LHCN-M2 (cell line): ENCODE results near the gene DCDC1. TPM values are rescaled to one million over a fixed set of nuclear protein-coding genes. Genes with fewer than 3 reads are reported as not detected.
"Not testable (repeated sequence)": the region's sequence is repeated elsewhere in the genome, so short reads cannot be mapped to it uniquely, and the experiment has no call there.

ENCODE experiments used
- DNase-seq: peaks from one replicate; pipeline ENCODE4 v3.0.0-alpha.2; 2012; ENCODE audit warnings: low read depth
- total RNA-seq: library from RNA; depleted of rRNA; stranded (reverse); fragments of >200 nt; gene quantifications from 2 replicates; pipeline ENCODE4 v1.2.3, GENCODE V29; 2014

DCDC1 gene
- total RNA-seq, 1 experiment from 2014 or later, result 0.40 TPM

DNA sequence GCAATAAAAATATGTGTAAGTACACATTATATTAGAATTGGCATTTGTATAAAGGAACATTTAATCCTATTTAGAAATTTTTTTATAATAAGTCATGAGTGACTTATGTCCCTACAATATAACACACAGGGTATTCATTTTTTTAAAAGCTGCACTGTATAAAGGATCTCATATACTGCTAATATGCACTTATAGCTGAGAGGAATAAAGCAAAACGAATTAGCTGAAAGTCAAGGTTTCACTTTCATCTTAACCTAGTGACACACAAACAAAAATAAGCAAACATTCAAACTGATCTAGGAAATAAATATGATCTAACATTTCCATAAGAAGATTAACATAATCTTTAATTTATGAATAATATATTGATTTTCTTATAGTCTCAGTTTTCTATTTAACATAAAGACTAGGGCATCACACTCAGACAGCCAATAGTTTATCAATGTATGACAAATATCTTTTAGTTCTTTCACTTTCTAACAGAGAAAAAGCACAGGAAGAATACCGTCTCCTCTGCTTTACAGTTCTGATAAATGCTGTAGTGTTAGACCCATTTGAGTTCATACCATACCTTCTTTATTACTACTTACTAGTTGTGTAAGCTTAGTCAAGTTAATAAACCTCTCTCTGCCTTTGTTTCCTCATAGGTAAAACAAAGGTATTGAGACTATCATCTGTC lies 42.9 kb downstream of the DCDC1 start:
- no peak for DNase-seq

DNA sequence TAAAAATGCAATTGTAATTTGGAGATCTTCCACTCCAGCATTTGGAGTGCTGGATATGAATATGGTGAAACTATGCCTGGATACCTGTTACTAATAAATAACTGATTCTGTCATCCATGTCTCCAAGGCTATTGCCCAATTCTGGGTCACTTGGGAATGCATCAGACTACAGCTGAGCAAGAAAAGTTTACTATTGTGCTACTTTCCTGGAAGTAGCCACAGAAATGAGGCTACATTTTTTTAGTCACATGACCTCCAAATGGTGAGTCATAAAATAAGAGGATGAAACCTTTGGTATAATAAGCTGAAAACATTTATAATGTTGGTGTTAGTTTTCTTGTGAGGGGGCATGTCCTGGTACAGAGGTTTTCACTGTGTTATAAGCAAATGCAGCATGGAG lies 44.4 kb downstream of the DCDC1 start:
- DNase-seq, result peak; percentile 93

DNA sequence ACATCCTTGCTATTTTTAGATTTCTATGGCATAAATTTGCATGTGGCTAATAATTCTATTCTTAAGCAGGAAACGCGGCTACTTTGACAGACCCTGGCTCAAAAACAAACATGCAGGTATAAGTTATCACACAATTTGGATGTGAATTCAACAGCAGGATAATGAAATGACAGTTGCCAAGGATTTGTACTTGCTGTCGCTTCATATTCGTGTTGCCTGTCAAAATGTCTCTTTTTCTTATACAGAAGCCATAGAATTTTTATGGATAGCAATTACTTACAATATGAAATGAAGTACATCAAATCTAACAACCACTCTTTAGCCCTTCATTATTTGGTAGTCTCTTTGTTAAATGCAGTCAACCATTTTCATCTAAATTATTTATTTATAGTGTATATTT lies 46.4 kb downstream of the DCDC1 start:
- no peak for DNase-seq

DNA sequence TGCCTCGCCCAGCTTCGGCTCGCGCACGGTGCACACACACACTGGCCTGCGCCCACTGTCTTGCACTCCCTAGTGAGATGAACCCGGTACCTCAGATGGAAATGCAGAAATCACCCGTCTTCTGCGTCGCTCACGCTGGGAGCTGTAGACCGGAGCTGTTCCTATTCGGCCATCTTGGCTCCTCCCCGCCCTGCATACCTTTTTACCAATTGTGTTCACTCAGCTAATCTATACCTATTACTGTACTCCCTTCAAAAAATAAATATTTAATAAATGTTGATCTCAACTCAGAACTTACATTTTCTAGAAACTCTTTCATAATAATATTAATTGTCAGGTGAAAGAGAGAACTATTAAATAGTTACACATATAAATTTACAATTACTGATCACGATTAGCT lies 48.0 kb downstream of the DCDC1 start:
- DNase-seq, result not testable (repeated sequence)

DNA sequence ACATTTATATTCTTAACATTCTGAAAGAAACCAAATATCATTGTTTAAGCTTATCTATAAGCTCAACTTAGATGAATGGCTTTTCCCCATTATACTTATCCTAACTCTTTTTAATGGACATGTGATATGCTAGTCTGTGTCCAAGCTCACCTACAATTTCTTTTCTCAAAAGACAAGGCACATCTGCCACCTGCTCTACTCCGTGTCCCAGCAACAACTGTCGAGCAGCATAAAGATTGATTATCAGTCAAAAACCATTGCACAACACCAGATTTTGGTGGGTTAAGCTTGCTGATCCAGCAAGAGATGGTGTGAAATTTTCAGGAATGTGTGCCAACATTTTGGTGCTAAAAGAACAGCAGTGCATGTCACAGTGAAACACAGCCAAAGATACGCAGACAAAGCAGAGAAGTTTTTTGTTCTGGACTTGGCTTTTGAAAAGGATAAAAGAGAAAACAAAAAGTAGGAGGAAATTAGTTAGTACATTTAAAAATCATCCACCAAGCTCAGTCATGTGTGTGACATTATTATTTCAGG lies 65.8 kb downstream of the DCDC1 start:
- no peak for DNase-seq

DNA sequence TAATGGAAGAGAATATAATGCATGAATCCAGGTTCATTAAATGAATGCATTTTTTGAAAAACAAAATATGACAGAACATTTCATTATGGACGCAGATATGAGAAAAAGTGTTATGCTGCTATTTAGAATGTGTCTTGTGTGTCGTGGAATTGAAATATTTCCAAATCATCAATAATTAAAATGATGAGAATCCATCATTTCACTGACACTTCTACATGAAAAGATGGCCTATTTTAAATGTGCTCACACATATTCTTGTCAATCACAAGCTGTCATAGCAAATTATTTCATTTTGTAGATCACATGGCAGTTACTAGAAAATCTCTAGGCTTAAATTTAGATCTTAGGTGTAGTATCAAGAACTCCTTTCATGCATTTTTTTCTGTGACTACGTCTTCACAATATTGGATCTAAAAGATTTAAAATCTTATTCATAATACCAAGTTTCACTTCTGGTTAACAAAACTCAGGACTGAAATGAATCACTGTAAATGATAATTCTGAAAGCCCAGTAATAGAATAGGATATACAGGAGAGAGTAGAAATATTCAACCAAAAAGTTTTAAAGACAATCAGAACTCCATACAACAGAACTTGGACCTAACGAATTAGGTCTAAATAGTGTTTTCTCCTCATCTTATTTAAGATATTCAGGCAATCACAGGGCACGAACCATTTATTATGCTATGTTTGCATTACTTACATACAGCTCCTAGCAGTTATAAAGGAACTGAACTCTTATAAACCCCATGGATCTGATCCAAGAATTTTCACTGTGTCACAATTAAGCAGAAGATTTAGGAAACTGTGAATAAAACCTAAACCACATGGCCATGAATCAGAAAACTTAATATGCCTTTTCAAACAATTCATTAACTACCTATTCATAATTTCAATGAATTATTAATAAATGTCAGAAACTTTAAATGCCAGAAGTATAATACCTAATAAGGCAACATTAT lies 67.7 kb downstream of the DCDC1 start:
- DNase-seq, result no peak

DNA sequence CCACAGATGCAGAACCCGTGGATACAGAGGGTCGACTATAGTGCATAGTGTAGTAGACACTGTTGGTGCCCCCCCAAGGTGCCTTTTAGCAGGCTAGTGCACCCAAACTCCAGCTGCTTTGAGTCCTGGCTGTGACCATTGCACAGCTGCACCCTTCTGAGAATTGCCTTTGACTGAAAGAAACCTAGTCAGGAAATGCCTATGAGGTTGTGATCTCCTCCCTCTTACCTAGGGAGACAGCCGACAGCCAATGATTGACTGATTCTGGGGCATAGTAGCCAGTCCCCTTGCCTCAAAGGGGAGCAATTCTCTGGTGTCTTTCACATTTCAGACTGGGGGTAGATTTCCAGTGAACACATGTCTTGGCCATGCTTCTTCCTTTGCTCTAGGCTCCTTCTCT lies 74.2 kb downstream of the DCDC1 start:
- no peak for DNase-seq

DNA sequence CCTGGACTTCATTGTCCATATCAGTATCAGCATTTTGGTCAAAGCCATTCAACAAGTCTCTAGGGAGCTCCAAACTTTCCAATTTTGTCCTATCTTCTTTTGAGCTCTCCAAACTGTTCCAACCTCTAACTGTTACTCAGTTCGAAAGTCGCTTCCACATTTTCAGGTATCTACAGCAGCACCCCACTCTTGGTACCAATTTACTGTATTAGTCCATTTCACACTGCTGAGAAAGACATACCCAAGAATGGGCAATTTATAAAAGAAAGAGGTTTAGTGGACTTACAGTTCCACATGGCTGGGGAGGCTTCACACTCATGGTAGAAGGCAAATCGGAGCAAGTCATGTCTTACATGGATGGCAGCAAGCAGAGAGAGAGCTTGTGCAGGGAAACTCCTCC lies 96.0 kb downstream of the DCDC1 start:
- DNase-seq, result not testable (repeated sequence)

DNA sequence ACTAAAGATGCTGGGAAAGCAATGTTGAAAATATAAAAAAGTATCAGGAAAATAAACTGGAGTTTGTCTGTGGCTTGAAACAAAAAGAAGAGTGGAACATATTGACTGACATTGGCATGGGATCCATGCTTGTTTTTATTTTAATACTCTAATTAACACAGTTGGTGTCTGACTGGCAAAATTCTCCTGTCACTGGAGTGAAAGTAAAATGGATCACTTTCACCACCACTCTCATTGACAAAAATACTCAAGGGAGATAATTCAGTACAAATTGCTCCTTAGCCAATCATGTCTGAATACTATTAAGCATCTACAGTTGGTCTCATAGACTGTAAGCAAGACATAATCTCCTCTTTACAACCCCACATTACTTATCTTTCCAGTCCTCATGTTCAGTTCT lies 101.8 kb downstream of the DCDC1 start:
- DNase-seq, result no peak

DNA sequence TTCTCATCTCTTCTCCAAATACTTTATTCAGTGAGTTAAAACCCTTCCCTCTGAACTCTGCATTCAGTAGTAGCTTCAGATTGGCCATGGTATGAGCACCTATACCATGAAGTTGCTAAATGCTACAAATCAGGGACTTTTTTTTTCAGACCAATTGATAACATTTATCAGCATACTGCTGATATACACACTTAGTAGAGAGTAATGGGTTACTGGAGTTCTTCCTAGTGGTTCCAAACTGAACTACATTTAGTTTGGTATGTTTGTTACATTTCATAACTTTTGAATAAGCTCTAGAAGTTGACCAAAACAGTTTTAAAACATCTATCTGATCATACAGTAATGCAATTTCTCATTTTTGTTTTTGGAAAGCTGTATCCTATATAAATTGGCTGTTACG lies 104.7 kb downstream of the DCDC1 start:
- DNase-seq, result no peak

DNA sequence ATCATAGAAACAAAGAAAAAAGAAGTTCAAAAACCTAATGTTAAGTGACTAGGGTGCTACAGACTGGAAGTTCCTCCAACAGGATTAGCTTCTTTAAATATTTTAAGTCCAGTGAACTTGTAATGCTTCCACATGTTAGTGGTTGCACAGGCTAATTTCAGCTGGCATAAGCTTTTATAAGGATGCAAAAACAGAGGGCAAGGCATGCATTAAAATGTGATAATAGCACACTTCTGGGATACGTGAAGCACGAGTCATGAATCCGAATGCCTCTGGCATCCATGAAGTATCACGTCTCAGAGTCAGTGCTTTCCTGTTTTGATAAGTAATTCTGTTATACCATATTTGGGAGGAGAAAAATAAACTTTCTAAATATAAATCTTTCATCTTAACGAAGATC lies 106.8 kb downstream of the DCDC1 start:
- DNase-seq, result peak; percentile 7

DNA sequence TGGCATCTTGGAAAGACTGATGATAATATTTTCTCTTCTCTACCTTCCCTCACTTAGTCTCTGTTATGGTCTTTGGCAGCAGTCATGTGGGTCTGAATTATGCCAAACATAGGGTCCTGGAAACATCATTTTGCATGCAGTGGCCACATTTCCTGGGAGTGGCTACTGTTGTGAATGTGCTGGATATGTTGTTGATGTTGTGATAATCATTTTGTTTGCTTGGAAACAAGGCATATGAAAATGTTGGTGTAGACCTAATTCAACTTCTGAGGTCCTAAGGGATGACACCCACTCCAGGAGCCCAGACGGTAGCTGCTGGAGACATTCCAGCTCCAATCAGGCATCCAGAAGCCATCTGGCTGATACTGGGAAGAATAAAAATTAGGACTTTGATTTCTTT lies 109.7 kb downstream of the DCDC1 start:
- no peak for DNase-seq

DNA sequence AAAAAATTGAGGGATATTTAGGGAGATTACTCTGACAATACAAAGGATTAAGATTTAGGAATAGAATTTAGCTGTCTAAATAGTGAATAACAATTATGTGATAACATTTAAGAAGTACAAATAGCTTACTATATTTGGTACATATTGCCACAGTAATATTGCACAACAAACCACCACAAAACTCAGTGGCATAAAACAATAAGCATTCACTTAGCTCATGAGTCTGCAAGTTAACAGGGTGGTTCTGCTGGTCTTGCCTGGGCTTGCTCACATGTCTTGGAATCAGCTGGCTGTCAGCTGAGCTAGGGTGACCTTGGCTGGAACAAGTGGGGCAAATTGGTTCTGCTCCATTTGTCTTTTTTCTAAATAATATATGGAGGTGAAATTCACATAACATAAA lies 115.1 kb downstream of the DCDC1 start:
- peak; percentile 39 for DNase-seq

DNA sequence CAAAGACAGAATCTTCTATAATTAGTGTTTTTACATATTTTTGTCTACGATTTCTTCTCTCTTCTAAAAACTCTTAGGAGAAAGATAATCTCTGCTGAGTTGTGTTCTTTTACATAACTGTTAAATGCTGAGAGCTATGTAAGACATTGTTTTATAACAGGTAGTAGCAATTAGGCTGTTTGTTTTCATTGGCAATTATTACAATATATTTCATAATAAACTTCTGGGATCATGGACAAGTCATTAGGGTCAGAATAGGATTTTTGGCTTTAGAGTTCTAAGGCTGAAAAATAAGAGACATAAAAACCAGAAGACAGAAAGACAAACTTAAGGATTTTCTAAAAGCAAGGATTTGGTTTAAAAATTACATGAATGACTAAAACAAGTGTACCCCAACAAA lies 120.8 kb downstream of the DCDC1 start:
- no peak for DNase-seq

DNA sequence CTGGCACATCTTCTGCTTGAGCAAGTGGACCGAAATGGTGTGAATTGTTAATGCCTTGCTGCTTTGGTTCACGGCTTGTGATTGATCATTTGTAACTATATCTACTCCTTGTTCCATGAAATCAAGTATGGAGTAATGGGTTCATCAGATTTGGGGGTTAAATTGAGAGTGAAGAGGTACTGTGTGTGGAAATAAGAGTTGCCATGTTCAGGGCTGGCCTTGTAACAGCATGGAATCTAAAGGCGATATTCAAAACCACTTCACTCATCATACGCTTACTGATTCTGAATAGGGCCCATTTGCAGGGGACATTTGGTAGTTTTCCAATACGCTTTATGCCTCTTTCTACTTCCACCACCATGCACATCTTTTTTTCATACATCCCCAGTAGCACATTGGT lies 122.2 kb downstream of the DCDC1 start:
- no peak for DNase-seq

DNA sequence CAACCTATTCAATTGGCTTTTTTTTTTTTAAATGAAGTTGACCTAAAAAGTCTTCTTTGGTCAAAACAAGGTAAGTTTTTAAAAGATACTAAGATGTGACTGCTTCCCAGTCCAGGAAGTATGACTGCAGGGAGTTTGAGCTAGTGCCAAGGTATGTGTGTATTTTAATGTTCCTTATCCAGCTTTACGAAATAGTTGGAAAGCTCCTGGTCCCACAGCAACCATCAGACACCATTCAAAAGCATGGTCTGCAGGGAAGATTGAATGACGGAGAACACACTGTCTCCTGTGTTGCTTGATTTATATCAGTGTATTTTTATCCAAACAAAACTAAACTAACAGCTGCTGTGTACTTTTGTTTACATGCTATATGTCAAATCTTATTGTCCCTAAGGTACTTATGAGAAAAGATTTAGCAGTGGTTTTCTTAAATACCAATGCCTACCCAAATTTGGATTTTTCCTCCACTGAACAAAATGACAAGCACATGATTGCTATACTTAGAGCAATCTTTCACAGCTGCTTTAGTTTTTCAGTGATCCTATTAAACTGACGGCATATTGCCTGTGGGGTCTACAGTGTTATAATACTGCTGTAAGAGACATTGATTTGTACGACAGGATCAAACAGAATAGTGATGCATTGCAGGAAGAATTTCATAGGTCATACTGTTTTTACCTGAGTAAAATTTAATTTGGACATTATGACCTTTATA lies 122.9 kb downstream of the DCDC1 start:
- no peak for DNase-seq

DNA sequence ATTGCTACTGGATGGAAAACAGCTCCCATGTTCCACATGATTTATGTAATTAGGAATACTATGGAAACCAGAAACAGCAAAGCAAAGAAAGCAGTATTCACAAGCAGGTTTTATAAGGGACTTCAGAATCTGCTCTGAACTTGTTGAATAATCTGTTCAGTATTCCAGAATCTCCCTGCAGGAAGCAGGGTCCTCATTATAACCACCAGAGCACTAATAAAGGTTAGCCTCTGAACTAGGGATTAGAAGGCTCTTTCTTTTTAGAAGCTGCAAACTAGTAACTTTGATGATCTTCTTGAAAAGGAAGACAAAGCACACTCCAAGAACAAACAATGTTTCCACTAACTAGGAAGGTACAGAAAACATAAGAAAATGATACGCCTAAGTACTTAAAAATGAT lies 125.8 kb downstream of the DCDC1 start:
- no peak for DNase-seq

DNA sequence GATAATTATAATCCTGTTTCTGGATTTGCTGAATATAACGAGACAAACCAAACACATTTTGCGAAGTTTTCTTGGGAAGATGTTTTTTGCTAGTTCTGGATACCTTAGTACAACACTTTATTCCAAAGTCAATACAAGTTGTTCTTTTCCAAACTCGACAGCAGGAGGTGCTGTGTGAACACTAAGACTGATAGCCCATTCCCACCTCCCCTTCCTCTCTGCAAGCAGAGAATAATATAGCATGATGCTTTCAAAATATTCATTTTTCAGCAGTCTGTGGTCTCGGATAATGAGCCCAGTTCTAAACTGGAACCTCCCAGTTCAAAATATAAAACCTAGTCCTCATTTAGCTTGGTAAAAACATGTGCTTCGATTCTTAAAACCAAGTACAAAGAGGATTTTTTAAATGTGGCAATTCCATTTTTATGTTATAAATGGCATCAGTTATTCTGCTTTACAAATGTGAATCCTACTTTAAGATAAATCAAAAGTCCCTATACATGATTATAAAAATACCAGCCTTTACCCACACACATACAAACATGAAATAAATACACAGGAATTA lies 129.1 kb downstream of the DCDC1 start:
- DNase-seq, result peak; percentile 35

DNA sequence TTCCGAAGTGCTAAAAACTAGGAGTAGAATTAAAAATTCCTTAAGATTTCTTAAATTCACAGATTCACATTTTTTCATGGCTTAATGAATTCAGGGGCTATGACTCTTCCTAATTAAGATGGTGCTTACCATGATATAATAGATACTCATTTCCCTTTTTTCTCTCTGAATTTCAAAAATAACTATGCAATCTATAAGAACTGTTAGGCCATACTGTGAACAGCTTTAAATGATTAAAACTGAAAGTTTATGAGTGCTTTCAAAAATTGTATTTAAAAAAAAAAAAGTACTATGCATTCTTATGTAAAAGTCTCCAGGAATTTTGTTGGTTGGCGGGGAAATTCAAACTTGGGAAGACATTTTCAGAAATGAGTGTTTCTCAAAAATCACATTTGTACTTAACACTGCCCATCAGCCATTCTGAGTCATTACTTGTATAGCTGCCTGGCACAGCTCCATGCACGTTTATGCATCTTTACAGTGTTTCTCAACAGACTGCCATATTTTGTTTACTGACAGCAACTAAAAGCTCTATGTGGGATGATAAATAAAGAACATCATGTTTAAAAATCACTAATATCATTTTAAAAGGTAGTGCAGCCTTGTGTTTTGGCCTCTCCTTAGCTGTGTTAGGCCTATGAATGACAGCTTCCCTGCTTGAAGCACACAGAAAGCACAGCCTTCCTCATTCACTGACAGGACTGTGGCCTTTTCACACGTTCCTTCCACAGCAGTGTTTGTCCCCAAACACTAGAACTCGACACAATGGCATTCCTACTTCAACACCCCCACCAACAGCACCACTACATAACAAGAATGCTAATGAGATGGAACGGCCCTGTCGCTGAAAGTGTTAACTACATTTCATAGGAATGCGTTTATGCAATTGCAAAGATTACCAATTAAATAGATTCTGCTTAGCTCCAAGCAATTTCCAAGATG lies 131.4 kb downstream of the DCDC1 start:
- DNase-seq, result peak; percentile 7

DNA sequence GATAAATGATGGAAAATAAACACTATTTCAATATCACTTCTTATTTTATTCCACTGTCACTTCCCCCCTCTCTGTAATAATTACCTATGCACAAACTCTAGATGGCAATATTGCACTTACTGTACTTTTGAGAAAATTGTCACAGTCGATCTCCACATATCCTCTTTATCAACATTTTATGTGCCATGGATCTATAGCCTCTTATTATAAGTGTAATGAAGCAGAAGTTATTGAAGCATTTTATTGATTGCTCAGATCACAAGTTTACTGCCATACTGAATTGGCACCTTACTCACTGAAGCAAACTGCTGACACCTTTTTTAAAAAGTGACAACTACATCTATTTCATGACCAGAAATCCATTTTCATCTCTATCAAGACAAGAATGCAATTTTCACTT lies 133.4 kb downstream of the DCDC1 start:
- DNase-seq, result peak; percentile 20

DNA sequence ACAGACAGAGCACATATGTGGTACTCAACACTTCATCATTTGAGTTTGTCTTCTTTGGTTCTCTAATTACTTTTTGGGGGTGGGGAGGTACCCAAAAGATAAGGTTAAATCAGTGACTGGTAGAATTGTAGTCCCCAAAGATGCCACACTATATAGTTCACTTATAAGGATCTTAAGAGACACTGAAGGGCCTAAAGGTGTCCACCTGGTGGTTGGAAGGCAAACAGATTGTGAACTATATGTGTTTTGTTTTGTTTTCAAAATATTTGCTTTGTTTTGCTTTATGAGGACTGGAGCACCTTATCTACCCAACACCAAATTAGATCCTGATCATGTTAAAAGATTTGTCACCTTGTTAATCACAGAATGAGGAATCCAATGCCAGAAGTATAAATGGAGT lies 136.1 kb downstream of the DCDC1 start:
- peak; percentile 6 for DNase-seq
